WI38 (cell line): Measurements from ENCODE around the gene COP1.

Experiments
- H3K4me3 ChIP-seq: 2 replicates; pipeline ENCODE4 v1.5.1; 2011; ENCODE audit warnings: low read depth, mild to moderate bottlenecking, control low read depth, low read length
- TF ChIP-seq, protein P1 (sequence below): IDR thresholded peaks from 2 replicates; pipeline ENCODE4 v1.5.1; 2012; ENCODE audit warnings: low read depth, mild to moderate bottlenecking, control low read depth, low read length

The COP1 gene

DNA sequence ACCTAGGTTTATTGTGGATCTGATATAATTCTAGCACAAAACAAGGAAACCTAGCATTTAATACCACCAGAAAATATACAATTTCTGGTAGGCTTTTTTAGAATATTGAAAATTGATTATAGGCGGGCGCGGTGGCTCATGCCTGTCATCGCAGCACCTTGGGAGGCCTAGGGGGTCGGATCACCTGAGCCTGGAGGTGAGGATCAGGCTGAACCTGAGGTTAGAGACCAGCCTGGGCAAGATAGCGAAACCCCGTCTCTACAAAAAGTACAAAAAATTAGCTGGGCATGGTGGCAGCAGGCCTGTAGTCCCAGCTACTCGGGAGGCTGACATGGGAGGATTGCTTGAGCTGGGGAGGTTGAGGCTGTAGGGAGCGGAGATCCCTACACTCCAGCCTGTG, 948 bp upstream of the COP1 start:
- H3K4me3 ChIP-seq, result peak overlapping the region; percentile 89
- TF ChIP-seq, protein P1, sequence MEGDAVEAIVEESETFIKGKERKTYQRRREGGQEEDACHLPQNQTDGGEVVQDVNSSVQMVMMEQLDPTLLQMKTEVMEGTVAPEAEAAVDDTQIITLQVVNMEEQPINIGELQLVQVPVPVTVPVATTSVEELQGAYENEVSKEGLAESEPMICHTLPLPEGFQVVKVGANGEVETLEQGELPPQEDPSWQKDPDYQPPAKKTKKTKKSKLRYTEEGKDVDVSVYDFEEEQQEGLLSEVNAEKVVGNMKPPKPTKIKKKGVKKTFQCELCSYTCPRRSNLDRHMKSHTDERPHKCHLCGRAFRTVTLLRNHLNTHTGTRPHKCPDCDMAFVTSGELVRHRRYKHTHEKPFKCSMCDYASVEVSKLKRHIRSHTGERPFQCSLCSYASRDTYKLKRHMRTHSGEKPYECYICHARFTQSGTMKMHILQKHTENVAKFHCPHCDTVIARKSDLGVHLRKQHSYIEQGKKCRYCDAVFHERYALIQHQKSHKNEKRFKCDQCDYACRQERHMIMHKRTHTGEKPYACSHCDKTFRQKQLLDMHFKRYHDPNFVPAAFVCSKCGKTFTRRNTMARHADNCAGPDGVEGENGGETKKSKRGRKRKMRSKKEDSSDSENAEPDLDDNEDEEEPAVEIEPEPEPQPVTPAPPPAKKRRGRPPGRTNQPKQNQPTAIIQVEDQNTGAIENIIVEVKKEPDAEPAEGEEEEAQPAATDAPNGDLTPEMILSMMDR, result no peak

DNA sequence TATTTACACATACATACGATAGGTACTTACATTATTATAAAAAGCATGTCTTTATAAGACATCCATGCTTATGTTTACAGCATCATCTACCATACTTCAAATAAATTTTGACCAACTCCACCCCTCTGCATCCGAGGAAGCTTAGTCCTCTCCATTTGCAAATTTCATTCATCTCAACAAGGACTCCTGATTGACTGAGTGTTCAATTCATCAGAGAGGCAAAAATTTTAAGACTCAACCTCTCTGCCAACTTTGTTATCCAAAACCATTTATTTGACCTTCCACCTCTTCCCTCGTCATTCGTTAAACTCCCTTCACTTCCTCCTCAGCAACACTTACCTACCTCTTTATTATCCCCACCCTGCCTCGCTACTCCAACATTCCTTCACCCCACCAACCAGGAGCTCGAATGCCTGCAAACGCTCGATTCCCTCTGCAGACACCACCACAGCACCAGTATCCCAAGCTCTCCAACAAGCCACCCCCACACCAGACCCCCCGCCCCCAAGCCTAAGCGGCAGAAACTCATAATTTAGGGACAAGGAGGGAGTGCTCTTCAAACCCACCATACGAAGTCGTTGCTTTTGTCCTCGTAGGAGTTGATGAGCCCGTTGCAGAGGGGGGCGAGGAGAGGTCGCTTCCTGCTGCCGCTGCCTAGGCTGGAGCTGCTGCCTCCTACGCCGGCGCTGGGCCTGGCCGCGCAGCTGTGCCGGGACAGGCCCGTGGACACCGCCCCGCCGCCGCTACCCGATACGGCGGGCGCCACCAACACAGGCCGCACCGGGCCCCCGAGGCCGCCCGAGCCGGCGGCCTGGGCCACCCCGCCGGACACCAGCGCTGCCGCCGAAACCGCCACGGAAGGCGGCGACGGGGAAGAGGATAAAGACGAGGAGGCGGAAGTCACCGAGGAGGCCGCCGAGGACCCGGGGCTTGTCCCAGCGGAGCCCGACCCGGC, 803 bp downstream of the COP1 start:
- TF ChIP-seq, protein P1, result no peak
- peak overlapping the region; percentile 89 for H3K4me3 ChIP-seq

GRCh38 chr1:176205332-176205914, 1.7 kb downstream of the COP1 start:
- TF ChIP-seq, protein P1, result no peak
- peak overlapping the region; percentile 89 for H3K4me3 ChIP-seq

DNA sequence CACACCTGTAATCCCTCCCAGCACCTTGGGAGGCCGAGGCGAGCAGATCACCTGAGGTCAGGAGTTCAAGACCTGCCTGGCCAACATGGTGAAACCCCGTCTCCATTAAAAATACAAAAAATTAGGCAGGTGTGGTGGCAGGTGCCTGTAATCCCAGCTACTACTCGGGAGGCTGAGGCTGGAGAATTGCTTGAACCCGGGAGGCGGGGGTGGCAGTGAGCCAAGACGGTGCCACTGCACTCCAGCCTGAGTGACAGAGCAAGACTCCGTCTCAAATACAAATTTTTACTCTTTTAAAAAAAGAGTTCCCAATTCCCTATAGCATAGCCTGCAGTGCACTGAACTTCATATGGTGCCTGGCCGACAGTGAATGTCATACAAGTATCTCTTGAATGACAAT, 2.4 kb downstream of the COP1 start:
- H3K4me3 ChIP-seq, result peak overlapping the region; percentile 89

GRCh38 chr1:176203735-176204134, 3.4 kb downstream of the COP1 start:
- no peak overlapping the region for H3K4me3 ChIP-seq
- TF ChIP-seq, protein P1, result no peak

- no peak overlapping the region for H3K4me3 ChIP-seq
- TF ChIP-seq, protein P1, result no peak
Measured at GRCh38 chr1:176201568-176201967, 5.5 kb downstream of the COP1 start.

DNA sequence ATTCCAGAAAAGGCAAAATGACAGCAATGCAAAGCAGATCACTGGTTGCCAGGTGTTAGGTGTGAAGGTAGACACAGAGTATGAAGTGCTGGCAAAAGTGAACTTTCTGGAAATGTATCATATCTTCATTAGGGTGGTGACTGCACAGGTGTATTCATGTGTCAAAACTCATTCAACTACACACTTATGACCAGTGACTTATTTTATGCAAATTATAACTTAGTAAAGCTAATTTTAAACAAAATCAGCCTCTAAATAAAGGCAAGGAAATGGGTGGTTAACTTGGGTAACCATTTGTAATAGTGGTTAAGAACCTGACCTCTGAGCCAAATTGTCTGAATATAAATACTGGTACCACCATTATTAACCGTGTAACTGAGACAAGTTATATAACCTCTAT, 7.4 kb downstream of the COP1 start:
- TF ChIP-seq, protein P1, result no peak
- H3K4me3 ChIP-seq, result no peak overlapping the region
